Right atrium auricular region (tissue), 2 donors: Measurements from ENCODE around the gene MOB2. TPM values are rescaled to one million over a fixed set of nuclear protein-coding genes. Genes with fewer than 3 reads are reported as not detected.

Source experiments
- DNase-seq: peaks from one replicate; pipeline ENCODE4 v3.0.0-alpha.2; 2019; ENCODE audit warnings: low spot score
- H3K27ac ChIP-seq, 2 donors: fragments of 200-600 bp; sonication (generic); 1 replicate in 1 of 2; 2 replicates in 1 of 2; pipeline ENCODE4 v1.5.1; 2016 to 2019
- H3K27me3 ChIP-seq, 2 donors: fragments of 200-600 bp; sonication (generic); one replicate each; pipeline versions ENCODE4 v1.5.1 to v1.6.0; 2017 to 2019
- H3K36me3 ChIP-seq: fragments of 200-600 bp; sonication (generic); one replicate; pipeline ENCODE4 v1.5.1; 2016
- H3K4me1 ChIP-seq, 2 donors: fragments of 200-600 bp; sonication (generic); one replicate each; pipeline versions ENCODE4 v1.5.1 to v1.6.0; 2017 to 2019
- H3K4me3 ChIP-seq, 2 donors: fragments of 200-600 bp; sonication (generic); 1 replicate in 1 of 2; 2 replicates in 1 of 2; pipeline ENCODE4 v1.5.1; 2017 to 2019; ENCODE audit warnings: mild to moderate bottlenecking in 1 of 2, moderate library complexity in 1 of 2
- H3K9me3 ChIP-seq, 2 donors: fragments of 200-600 bp; sonication (generic); one replicate each; pipeline ENCODE4 v1.5.1; 2019
- CTCF ChIP-seq, 2 donors: fragments of 200-600 bp; sonication (generic); IDR thresholded peaks; one replicate each; pipeline ENCODE4 v1.5.1; 2019; ENCODE audit warnings: antibody characterized with exemption in 2 of 2
- total RNA-seq, 2 donors: library from RNA; depleted of rRNA; stranded (reverse); fragments of >200 nt; gene quantifications; one replicate each; pipeline ENCODE4 v1.1.0, GENCODE V29; 2016

The MOB2 gene
- 10 to 100 TPM; 22.0 to 27.9 TPM for total RNA-seq

- Histone ChIP-seq H3K4me3 (peak within 1 kb of the TSS; percentile 9 to 33), H3K36me3 (no peaks in the 10 kb centered on the region), H3K9me3 (no peaks in the 10 kb centered on the region), H3K4me1 (peaks cover 0 to 85% of the 10 kb centered on the region in 2 donors), H3K27me3 (no peaks in the 10 kb centered on the region), H3K27ac (peak within 1 kb of the TSS; percentile 3 to 48)
- no peak for TF ChIP-seq CTCF (IDR thresholded peaks at IDR 0.05)
- DNase-seq, result no peak
Observed at GRCh38 chr11:1486054-1486825, at the start of gene MOB2. TSS of gene MOB2 (minus strand) at chr11:1486779. CDS start at chr11:1486556, 223 bp downstream.

- DNase-seq, result no peak
- H3K36me3 ChIP-seq, result no peaks in the 10 kb centered on the region
- H3K4me3 ChIP-seq, result no peak overlapping the region
- no peaks in the 10 kb centered on the region for H3K9me3 ChIP-seq
- TF ChIP-seq CTCF (IDR thresholded peaks at IDR 0.05), result no peak
- H3K27me3 ChIP-seq, result no peaks in the 10 kb centered on the region
- peak overlapping the region; percentile 60 to 67 for H3K27ac ChIP-seq
- peaks cover 4 to 78% of the 10 kb centered on the region in 2 donors for H3K4me1 ChIP-seq
Observed at GRCh38 chr11:1534682-1535081, 48.1 kb upstream of the MOB2 start.

GRCh38 chr11:1534171-1534570 lies 47.6 kb upstream of the MOB2 start:
- peaks cover 4 to 83% of the 10 kb centered on the region in 2 donors for H3K4me1 ChIP-seq
- DNase-seq, result no peak
- no peak for TF ChIP-seq CTCF (IDR thresholded peaks at IDR 0.05)
- H3K9me3 ChIP-seq, result no peaks in the 10 kb centered on the region
- H3K27me3 ChIP-seq, result no peaks in the 10 kb centered on the region
- H3K4me3 ChIP-seq, result no peak overlapping the region
- no peaks in the 10 kb centered on the region for H3K36me3 ChIP-seq
- H3K27ac ChIP-seq, result peak overlapping the region in 1 of 2 donors; percentile 8

GRCh38 chr11:1533342-1533725 lies 46.8 kb upstream of the MOB2 start:
- Histone ChIP-seq H3K4me1 (peaks cover 4 to 91% of the 10 kb centered on the region in 2 donors), H3K27ac (peak overlapping the region; percentile 83 to 87), H3K36me3 (no peaks in the 10 kb centered on the region), H3K9me3 (no peaks in the 10 kb centered on the region), H3K4me3 (no peak overlapping the region), H3K27me3 (no peaks in the 10 kb centered on the region)
- TF ChIP-seq CTCF (IDR thresholded peaks at IDR 0.05), result no peak
- DNase-seq, result no peak

DNA sequence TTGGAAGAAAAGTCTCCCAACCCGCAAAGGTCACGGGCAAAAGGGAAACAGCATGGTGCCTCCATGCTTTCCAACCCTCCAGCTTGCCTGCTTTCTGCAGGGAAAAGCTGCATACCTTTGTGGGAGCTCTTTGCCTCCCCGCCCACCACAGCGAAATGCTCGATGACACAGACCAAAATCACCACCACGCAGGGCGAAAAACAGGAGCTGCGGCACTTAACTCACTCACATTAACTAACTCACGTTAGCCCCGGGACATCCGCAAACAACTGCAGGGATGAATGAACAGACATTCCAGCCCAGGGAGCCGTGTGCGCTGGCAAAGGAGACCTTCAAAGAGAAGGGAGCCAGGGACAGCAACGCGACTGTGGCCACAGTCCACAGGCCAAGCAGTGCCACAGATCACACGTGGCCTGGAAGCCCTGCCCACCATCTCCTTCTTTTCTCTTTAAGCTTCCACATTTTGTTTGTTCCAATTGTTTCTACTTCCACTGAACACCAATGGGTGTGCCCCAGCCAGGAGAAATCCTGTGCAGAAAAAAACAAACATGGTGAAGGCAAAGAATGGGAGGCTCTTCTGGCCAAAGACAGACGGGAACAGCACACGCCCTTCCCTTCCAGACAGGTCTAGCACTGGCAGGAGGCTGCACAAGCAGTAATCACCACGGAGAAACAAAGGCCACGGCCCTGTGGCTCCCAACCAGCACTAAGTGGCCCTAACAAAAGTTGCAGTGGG lies 46.2 kb upstream of the MOB2 start:
- H3K27me3 ChIP-seq, result no peaks in the 10 kb centered on the region
- DNase-seq, result no peak
- TF ChIP-seq CTCF (IDR thresholded peaks at IDR 0.05), result no peak
- H3K4me3 ChIP-seq, result no peak overlapping the region
- H3K9me3 ChIP-seq, result no peaks in the 10 kb centered on the region
- peak overlapping the region; percentile 83 to 87 for H3K27ac ChIP-seq
- H3K4me1 ChIP-seq, result peaks cover 4 to 97% of the 10 kb centered on the region in 2 donors
- H3K36me3 ChIP-seq, result no peaks in the 10 kb centered on the region
